Calu3 (cell line): ENCODE results near the gene OBSCN. TPM values are rescaled to one million over a fixed set of nuclear protein-coding genes. Genes with fewer than 3 reads are reported as not detected.
"Not testable (repeated sequence)": the region's sequence is repeated elsewhere in the genome, so short reads cannot be mapped to it uniquely, and the experiment has no call there.

Source experiments
- BruUV-seq: library from RNA; stranded (reverse); fragments of 400-500 nt; replicated peaks from 2 replicates; lab custom pipeline; 2021; lab: Mats Ljungman, UMichigan
- CTCF ChIA-PET: fragments of 300-600 bp; sonication (Branson Sonifier 250); formaldehyde crosslinking; loops from one replicate; lab custom pipeline; 2022; ENCODE audit warnings: antibody characterized with exemption; lab: Charles Lee
- DNase-seq: peaks from one replicate; pipeline ENCODE4 v3.0.0; 2022
- H3K27ac Mint-ChIP-seq: one replicate; pipeline ENCODE4 v1.8.0; 2022; ENCODE audit warnings: mixed read lengths; ENCODE audit not compliant: unreplicated experiment
- H3K27me3 Mint-ChIP-seq: one replicate; pipeline ENCODE4 v1.8.0; 2022; ENCODE audit warnings: mixed read lengths; ENCODE audit not compliant: unreplicated experiment
- H3K36me3 Mint-ChIP-seq: one replicate; pipeline ENCODE4 v1.8.0; 2022; ENCODE audit warnings: mild to moderate bottlenecking, moderate library complexity, mixed read lengths; ENCODE audit not compliant: insufficient read depth, unreplicated experiment
- H3K4me1 Mint-ChIP-seq: one replicate; pipeline ENCODE4 v1.8.0; 2022; ENCODE audit warnings: mild to moderate bottlenecking, low read depth, mixed read lengths; ENCODE audit not compliant: unreplicated experiment
- H3K4me3 Mint-ChIP-seq: one replicate; pipeline ENCODE4 v1.8.0; 2022; ENCODE audit warnings: mild to moderate bottlenecking, low read depth, moderate library complexity, mixed read lengths; ENCODE audit not compliant: unreplicated experiment
- H3K9me3 Mint-ChIP-seq: one replicate; pipeline ENCODE4 v1.8.0; 2022; ENCODE audit warnings: low read depth, mixed read lengths; ENCODE audit not compliant: unreplicated experiment
- intact Hi-C: fragments of 100-400 bp; cut with micrococcal nuclease; formaldehyde crosslinking; loops from one replicate; pipeline ENCODE4 v1.10.0; 2022; ENCODE audit not compliant: unreplicated experiment
- total RNA-seq: library from RNA; stranded (reverse); gene quantifications from 2 replicates; pipeline ENCODE4 v1.2.3, GENCODE V29; 2022
- TF ChIP-seq, protein P1 (sequence below): fragments of 200-600 bp; IDR thresholded peaks from one replicate; pipeline ENCODE4 v1.8.0; 2022; ENCODE audit warnings: antibody characterized with exemption; ENCODE audit not compliant: unreplicated experiment

The OBSCN gene
- total RNA-seq, 1 experiment from 2014 or later: 19.5 TPM

DNA sequence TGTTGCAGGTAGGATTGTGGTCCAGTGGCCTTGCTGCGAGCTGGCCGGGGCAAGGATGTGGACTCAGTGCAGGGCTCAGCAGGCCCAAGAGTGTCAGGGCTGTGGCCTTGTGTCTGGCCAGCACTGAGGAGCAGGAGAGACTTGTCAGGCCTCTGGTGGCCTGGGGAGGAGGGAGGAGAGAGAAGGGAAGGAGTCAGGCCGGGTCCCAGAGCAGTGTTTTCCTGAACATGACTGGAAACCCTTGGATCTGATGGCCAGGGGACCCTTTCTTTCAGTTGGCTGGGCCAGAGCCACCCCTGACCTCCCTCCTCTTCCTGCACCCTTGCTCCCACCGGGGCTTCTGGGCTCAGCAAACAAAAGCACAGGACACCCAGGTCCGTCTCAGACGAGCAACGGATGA lies 37.2 kb upstream of the OBSCN start:
- Mint-ChIP-seq H3K36me3 (peaks cover 21% of the 10 kb centered on the region), H3K27me3 (no peaks in the 10 kb centered on the region), H3K4me3 (no peak overlapping the region), H3K4me1 (peaks cover 8% of the 10 kb centered on the region), H3K27ac (no peak overlapping the region), H3K9me3 (no peaks in the 10 kb centered on the region)
- TF ChIP-seq, protein P1, sequence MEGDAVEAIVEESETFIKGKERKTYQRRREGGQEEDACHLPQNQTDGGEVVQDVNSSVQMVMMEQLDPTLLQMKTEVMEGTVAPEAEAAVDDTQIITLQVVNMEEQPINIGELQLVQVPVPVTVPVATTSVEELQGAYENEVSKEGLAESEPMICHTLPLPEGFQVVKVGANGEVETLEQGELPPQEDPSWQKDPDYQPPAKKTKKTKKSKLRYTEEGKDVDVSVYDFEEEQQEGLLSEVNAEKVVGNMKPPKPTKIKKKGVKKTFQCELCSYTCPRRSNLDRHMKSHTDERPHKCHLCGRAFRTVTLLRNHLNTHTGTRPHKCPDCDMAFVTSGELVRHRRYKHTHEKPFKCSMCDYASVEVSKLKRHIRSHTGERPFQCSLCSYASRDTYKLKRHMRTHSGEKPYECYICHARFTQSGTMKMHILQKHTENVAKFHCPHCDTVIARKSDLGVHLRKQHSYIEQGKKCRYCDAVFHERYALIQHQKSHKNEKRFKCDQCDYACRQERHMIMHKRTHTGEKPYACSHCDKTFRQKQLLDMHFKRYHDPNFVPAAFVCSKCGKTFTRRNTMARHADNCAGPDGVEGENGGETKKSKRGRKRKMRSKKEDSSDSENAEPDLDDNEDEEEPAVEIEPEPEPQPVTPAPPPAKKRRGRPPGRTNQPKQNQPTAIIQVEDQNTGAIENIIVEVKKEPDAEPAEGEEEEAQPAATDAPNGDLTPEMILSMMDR: no peak
- intact Hi-C loops: no loop called here
- no peak for DNase-seq
- BruUV-seq: no TSS peak
- CTCF ChIA-PET: no interaction called here

DNA sequence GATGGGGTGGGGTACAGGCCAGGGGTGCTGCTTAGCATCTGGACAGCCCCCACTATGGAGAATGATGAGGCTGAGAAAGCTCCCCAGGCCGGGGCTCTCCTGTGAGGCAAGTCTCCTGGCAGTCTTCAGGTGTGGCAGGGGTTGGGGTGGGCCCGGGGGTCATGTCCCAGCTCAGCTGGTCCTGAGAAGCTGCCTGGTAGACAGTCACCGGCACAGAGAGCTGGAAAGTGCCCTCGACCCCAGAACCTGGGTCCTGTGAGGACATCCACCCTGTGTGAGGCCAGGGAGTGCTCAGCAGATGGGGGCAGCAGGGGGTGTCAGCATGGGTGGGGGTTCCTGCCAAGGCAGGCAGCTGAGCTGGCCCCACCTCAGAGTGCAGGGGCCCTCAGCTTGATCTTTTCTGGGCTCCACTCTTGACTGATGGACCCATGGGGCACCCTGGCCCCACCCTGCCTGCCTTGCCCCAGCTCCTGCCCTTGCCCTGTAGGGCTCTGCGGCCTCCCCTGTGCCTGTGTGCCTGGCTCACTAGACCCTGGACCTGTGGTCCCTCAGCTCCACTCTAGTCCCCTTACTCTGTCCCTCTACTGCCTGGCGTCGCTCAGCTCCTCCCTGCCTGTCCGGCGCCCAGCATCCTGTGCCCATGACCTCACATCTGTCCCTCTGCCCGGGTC lies 36.5 kb upstream of the OBSCN start:
- BruUV-seq: no TSS peak
- H3K9me3 Mint-ChIP-seq: no peaks in the 10 kb centered on the region
- TF ChIP-seq, protein P1: no peak
- DNase-seq: no peak
- no peak overlapping the region for H3K27ac Mint-ChIP-seq
- CTCF ChIA-PET: interaction anchor here (0.6 kb wide), 1 partner anchor 9 kb away, joined by 3 read pairs; no protein-coding TSS in a partner anchor
- H3K4me3 Mint-ChIP-seq: no peak overlapping the region
- intact Hi-C loops: no loop called here
- H3K27me3 Mint-ChIP-seq: no peaks in the 10 kb centered on the region
- peaks cover 8% of the 10 kb centered on the region for H3K4me1 Mint-ChIP-seq
- H3K36me3 Mint-ChIP-seq: peaks cover 15% of the 10 kb centered on the region

DNA sequence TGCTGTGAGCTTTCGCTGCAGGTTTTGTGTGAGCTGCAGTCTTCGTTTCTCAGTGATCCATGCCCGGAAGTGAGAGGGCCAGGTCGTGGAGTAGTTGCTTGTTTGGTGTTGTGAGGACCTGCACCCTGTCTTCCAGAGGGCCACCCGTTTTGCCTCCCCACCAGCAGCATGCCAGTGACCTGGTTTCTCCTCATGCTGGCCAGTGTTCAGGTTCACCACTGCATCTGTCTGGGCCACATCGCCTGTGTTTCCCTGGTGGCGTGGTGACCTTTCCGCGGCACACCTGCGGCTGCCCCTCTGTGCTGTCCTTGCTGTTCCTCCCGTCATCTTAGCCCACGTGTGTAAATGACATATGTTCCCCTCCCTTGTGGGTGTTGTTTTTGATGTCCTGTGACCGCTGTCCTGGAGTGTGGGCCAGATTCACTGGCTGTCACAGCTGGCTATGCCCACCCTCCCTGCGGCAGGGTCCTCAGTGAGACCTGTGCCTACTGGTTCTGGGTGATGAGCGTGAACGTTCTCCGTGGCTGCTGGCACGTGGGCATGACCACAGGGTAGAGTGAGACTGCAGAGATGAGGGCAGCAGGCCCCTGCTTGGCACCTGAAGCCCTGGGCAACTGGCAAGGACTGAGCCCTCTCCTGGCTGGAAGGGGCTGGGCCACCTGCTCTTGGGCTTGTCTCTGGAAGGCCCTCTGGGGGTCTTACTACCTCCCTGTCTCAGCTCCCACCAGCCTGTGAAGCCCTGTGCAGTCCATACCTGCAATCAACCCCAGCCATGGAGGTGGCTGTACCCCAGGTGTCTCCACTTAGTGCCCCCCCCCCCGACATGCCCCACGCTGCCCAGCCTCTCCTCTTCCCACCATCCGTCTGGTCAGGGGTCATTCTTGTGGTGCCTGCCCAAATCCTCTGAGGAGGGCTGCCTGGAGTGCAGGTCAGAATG lies 35.0 kb upstream of the OBSCN start:
- no TSS peak for BruUV-seq
- intact Hi-C loops: no loop called here
- Mint-ChIP-seq H3K4me1 (peaks cover 8% of the 10 kb centered on the region), H3K9me3 (no peaks in the 10 kb centered on the region), H3K36me3 (peaks cover 8% of the 10 kb centered on the region), H3K27ac (no peak overlapping the region), H3K4me3 (no peak overlapping the region), H3K27me3 (no peaks in the 10 kb centered on the region)
- CTCF ChIA-PET: no interaction called here
- TF ChIP-seq, protein P1: no peak
- DNase-seq: no peak

DNA sequence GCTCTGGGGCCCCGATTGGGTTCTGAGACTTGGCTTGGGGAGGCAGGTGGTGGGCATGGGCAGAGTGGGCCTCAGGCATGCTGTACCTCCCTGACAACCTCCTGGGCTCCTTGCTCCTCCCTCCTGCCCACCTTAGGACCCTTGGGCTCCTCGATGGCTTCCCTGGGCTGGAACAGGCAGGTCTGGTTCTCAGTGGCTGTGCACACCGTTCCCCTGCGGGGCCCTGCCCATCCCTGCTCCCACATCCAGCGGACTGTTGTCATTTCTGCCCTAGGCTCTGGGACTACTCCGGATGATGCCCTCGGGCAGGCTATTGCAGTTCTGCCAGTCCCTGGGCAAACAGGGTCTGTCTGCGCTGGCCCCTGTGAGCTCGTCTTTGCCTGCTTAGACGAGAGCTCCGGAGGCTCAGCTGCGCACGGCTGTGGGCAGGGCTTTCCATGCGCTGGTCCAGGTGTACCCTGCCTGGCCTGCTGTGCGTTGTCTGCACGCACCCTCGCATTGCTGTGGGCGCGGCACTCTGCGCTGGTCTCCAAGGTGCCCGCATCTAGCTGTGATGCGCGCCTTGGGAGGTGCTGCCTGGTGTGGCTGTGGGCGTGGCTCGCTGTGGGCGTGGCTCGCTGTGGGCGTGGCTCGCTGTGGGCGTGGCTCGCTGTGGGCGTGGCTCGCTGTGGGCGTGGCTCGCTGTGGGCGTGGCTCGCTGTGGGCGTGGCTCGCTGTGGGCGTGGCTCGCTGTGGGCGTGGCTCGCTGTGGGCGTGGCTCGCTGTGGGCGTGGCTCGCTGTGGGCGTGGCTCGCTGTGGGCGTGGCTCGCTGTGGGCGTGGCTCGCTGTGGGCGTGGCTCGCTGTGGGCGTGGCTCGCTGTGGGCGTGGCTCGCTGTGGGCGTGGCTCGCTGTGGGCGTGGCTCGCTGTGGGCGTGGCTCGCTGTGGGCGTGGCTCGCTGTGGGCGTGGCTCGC lies 34.0 kb upstream of the OBSCN start:
- BruUV-seq, H3K27ac Mint-ChIP-seq, H3K36me3 Mint-ChIP-seq, H3K4me3 Mint-ChIP-seq, CTCF ChIA-PET, DNase-seq, H3K4me1 Mint-ChIP-seq, H3K9me3 Mint-ChIP-seq, H3K27me3 Mint-ChIP-seq, intact Hi-C loops: not testable (repeated sequence)
